Fibroblast of skin of right biceps (primary cell): ENCODE results near the gene PPP2R5A.
A peak's percentile ranks its signal among the peaks of the same experiment; 100 is the strongest.
"Not testable (repeated sequence)": the region's sequence is repeated elsewhere in the genome, so short reads cannot be mapped to it uniquely, and the experiment has no call there.

Source experiments
- DNase-seq: peaks from one replicate; pipeline ENCODE4 v3.0.0-alpha.2; 2013

Gene PPP2R5A

GRCh38 chr1:212364985-212365384, 79.8 kb downstream of the PPP2R5A start:
- DNase-seq: no peak

- peak; percentile 16 for DNase-seq
These were observed 81.7 kb downstream of the PPP2R5A start for GRCh38 chr1:212366901-212367300.

GRCh38 chr1:212367474-212368072, 82.4 kb downstream of the PPP2R5A start:
- no peak for DNase-seq

- DNase-seq: peak; percentile 70
These were observed 82.9 kb downstream of the PPP2R5A start for GRCh38 chr1:212368073-212368484.

- DNase-seq: no peak
These were observed 90.8 kb downstream of the PPP2R5A start for GRCh38 chr1:212375986-212376385.

- DNase-seq: no peak
These were observed 92.4 kb downstream of the PPP2R5A start for GRCh38 chr1:212377644-212378043.

GRCh38 chr1:212379366-212379765, 94.2 kb downstream of the PPP2R5A start:
- no peak for DNase-seq

- no peak for DNase-seq
These were observed 96.3 kb downstream of the PPP2R5A start for GRCh38 chr1:212381397-212382035.

- no peak for DNase-seq
These were observed 100.8 kb downstream of the PPP2R5A start for GRCh38 chr1:212386029-212386428.

- no peak for DNase-seq
These were observed 103.9 kb downstream of the PPP2R5A start for GRCh38 chr1:212388985-212389716.

GRCh38 chr1:212395678-212396437, 110.6 kb downstream of the PPP2R5A start:
- not testable (repeated sequence) for DNase-seq

- no peak for DNase-seq
These were observed 111.4 kb downstream of the PPP2R5A start for GRCh38 chr1:212396638-212397037.

GRCh38 chr1:212397171-212397570, 112.0 kb downstream of the PPP2R5A start:
- DNase-seq: no peak

GRCh38 chr1:212401042-212401441, 115.8 kb downstream of the PPP2R5A start:
- DNase-seq: no peak

GRCh38 chr1:212401838-212402582, 116.8 kb downstream of the PPP2R5A start:
- DNase-seq: peak; percentile 65

- DNase-seq: no peak
These were observed 117.6 kb downstream of the PPP2R5A start for GRCh38 chr1:212402666-212403321.

GRCh38 chr1:212410231-212410820, 125.1 kb downstream of the PPP2R5A start:
- no peak for DNase-seq
